ENCODE measurements around the gene CPA2. TPM values are rescaled to one million over a fixed set of nuclear protein-coding genes. Genes with fewer than 3 reads are reported as not detected.

CPA2 gene
- total RNA-seq, 1 experiment from 2014 or later = not detected

GRCh38 chr7:130254555-130254954, 12.1 kb upstream of the CPA2 start:
- no peak for DNase-seq (ENCODE audit: low spot score)

GRCh38 chr7:130256704-130257103, 10.0 kb upstream of the CPA2 start:
- no peak for DNase-seq (ENCODE audit: low spot score)

GRCh38 chr7:130258494-130259078, 8.1 kb upstream of the CPA2 start:
- no peak for DNase-seq (ENCODE audit: low spot score)

- no peak for DNase-seq (ENCODE audit: low spot score)
These were observed 4.2 kb upstream of the CPA2 start for GRCh38 chr7:130262448-130262847.

GRCh38 chr7:130263130-130263529, 3.5 kb upstream of the CPA2 start:
- no peak for DNase-seq (ENCODE audit: low spot score)

- no peak for DNase-seq (ENCODE audit: low spot score)
These were observed 278 bp downstream of the CPA2 start for GRCh38 chr7:130266961-130267321.

- no peak for DNase-seq (ENCODE audit: low spot score)
These were observed 2.0 kb downstream of the CPA2 start for GRCh38 chr7:130268463-130269317.

- DNase-seq (ENCODE audit: low spot score) = no peak
These were observed 2.6 kb downstream of the CPA2 start for GRCh38 chr7:130269318-130269694.

GRCh38 chr7:130270947-130271800, 4.5 kb downstream of the CPA2 start:
- no peak for DNase-seq (ENCODE audit: low spot score)

GRCh38 chr7:130272381-130273080, 5.9 kb downstream of the CPA2 start:
- no peak for DNase-seq (ENCODE audit: low spot score)

GRCh38 chr7:130273081-130273932, 6.6 kb downstream of the CPA2 start:
- no peak for DNase-seq (ENCODE audit: low spot score)

- no peak for DNase-seq (ENCODE audit: low spot score)
These were observed 7.2 kb downstream of the CPA2 start for GRCh38 chr7:130273933-130274255.

- DNase-seq (ENCODE audit: low spot score) = no peak
These were observed 7.6 kb downstream of the CPA2 start for GRCh38 chr7:130274296-130274695.

- no peak for DNase-seq (ENCODE audit: low spot score)
These were observed 8.4 kb downstream of the CPA2 start for GRCh38 chr7:130274983-130275591.

GRCh38 chr7:130275826-130276297, 9.2 kb downstream of the CPA2 start:
- peak; percentile 41 for DNase-seq (ENCODE audit: low spot score)

- DNase-seq (ENCODE audit: low spot score) = peak; percentile 81
These were observed 10.4 kb downstream of the CPA2 start for GRCh38 chr7:130276796-130277762.

GRCh38 chr7:130277763-130278643, 11.3 kb downstream of the CPA2 start:
- no peak for DNase-seq (ENCODE audit: low spot score)

- peak; percentile 31 for DNase-seq (ENCODE audit: low spot score)
These were observed 12.2 kb downstream of the CPA2 start for GRCh38 chr7:130278860-130279259.

Measured in A172 (cell line).